NB4 (cell line): ENCODE results near the gene CDKN2B-AS1.

Experiments used
- DNase-seq: peaks from one replicate; pipeline ENCODE4 v3.0.0; 2010; ENCODE audit warnings: low read depth
- H3K4me3 ChIP-seq: one replicate; pipeline ENCODE4 v1.5.1; 2011; ENCODE audit warnings: mild to moderate bottlenecking, low read depth, low read length, moderate library complexity
- CTCF ChIP-seq: IDR thresholded peaks from one replicate; pipeline ENCODE4 v1.5.1; 2012; ENCODE audit warnings: low read depth, low read length
- MAX ChIP-seq: IDR thresholded peaks from 2 replicates; pipeline ENCODE4 v1.6.1; 2011; ENCODE audit warnings: low read depth, low read length
- MYC ChIP-seq: IDR thresholded peaks from 2 replicates; pipeline ENCODE4 v1.6.1; 2011; ENCODE audit warnings: low read depth, low read length
- POLR2A ChIP-seq: IDR thresholded peaks from 2 replicates; pipeline ENCODE4 v1.6.1; 2011; ENCODE audit warnings: mild to moderate bottlenecking; ENCODE audit not compliant: insufficient read length; ENCODE audit errors: extremely low read depth

Gene CDKN2B-AS1

GRCh38 chr9:21969011-21969940 is 25.3 kb upstream of the CDKN2B-AS1 start:
- TF ChIP-seq MAX: no peak
- no peak overlapping the region for H3K4me3 ChIP-seq
- no peak for DNase-seq

- no peak overlapping the region for H3K4me3 ChIP-seq
- DNase-seq: no peak
- TF ChIP-seq POLR2A (no peak), MYC (no peak), CTCF (no peak), MAX (no peak)
Observed at GRCh38 chr9:21969951-21970799, 24.4 kb upstream of the CDKN2B-AS1 start.

GRCh38 chr9:21970800-21971640 is 23.6 kb upstream of the CDKN2B-AS1 start:
- no peak overlapping the region for H3K4me3 ChIP-seq
- DNase-seq: no peak
- TF ChIP-seq CTCF (no peak), POLR2A (no peak), MYC (no peak), MAX (no peak)

- DNase-seq: no peak
- TF ChIP-seq MAX (no peak), CTCF (no peak), POLR2A (no peak), MYC (no peak)
- no peak overlapping the region for H3K4me3 ChIP-seq
Observed at GRCh38 chr9:21972361-21972760, 22.2 kb upstream of the CDKN2B-AS1 start.

GRCh38 chr9:21974343-21974721 is 20.3 kb upstream of the CDKN2B-AS1 start:
- no peak for DNase-seq
- TF ChIP-seq MAX: no peak
- no peak for TF ChIP-seq CTCF
- no peak for TF ChIP-seq POLR2A
- no peak for TF ChIP-seq MYC
- H3K4me3 ChIP-seq: no peak overlapping the region
